ENCODE measurements around the gene FOXK2. TPM values are rescaled to one million over a fixed set of nuclear protein-coding genes. Genes with fewer than 3 reads are reported as not detected.

The FOXK2 gene
- total RNA-seq, 2 donors from 2014 or later: 34.8 to 85.1 TPM

DNA sequence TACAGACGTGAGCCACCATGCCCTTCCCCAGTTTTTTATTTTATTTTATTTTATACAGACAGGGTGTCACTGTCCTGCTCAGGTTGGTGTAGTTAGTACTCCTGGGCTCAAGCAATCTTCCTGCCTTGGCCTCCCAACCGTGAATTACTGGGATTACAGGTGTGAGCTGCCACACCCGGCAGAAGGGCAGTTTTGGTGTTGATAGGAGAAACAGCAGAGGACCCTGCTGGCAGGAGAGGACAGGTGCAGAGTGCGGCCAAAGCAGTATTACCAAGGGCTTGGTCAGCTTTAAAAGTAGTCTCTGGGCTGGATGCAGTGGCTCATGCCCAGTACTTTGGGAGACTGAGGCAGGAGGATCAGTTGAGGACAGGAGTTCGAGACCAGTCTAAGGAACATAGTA, 22.9 kb downstream of the FOXK2 start:
- Histone ChIP-seq H3K4me1 (ENCODE audit: control insufficient read depth in 1 of 2, low read depth in 2 of 2) (peaks cover 21 to 51% of the 10 kb centered on the region in 2 donors), H3K27ac (no peak overlapping the region), H3K27me3 (replicated peaks; ENCODE audit: insufficient read depth) (no peaks in the 10 kb centered on the region), H3K36me3 (no peaks in the 10 kb centered on the region), H3K9me3 (no peaks in the 10 kb centered on the region), H3K4me3 (no peak overlapping the region)
- TF ChIP-seq CTCF (IDR thresholded peaks at IDR 0.05): no peak
- DNase-seq (ENCODE audit: low spot score): no peak
- no peak for ATAC-seq (ENCODE audit: insufficient number of reproducible peaks, low FRiP score, low read depth)

- no peak for ATAC-seq (ENCODE audit: insufficient number of reproducible peaks, low FRiP score, low read depth)
- no peaks in the 10 kb centered on the region for H3K36me3 ChIP-seq
- peak overlapping the region; percentile 62 for H3K4me3 ChIP-seq
- no peaks in the 10 kb centered on the region for H3K9me3 ChIP-seq
- no peaks in the 10 kb centered on the region for H3K27me3 ChIP-seq (replicated peaks; ENCODE audit: insufficient read depth)
- H3K27ac ChIP-seq: peak overlapping the region; percentile 69 to 79
- TF ChIP-seq CTCF (IDR thresholded peaks at IDR 0.05): no peak
- peaks cover 11 to 32% of the 10 kb centered on the region in 2 donors for H3K4me1 ChIP-seq (ENCODE audit: control insufficient read depth in 1 of 2, low read depth in 2 of 2)
- no peak for DNase-seq (ENCODE audit: low spot score)
These were observed 25.0 kb downstream of the FOXK2 start for GRCh38 chr17:82544431-82545070.

GRCh38 chr17:82545071-82545462, 25.5 kb downstream of the FOXK2 start:
- TF ChIP-seq CTCF (IDR thresholded peaks at IDR 0.05): no peak
- Histone ChIP-seq H3K27me3 (replicated peaks; ENCODE audit: insufficient read depth) (no peaks in the 10 kb centered on the region), H3K27ac (peak overlapping the region; percentile 69 to 79), H3K4me3 (peak overlapping the region; percentile 62), H3K9me3 (no peaks in the 10 kb centered on the region), H3K4me1 (ENCODE audit: control insufficient read depth in 1 of 2, low read depth in 2 of 2) (peaks cover 11 to 32% of the 10 kb centered on the region in 2 donors), H3K36me3 (no peaks in the 10 kb centered on the region)
- ATAC-seq (ENCODE audit: insufficient number of reproducible peaks, low FRiP score, low read depth) (no peak), DNase-seq (ENCODE audit: low spot score) (no peak)

GRCh38 chr17:82547981-82548380, 28.4 kb downstream of the FOXK2 start:
- H3K4me1 ChIP-seq (ENCODE audit: control insufficient read depth in 1 of 2, low read depth in 2 of 2): peaks cover 23 to 43% of the 10 kb centered on the region in 2 donors
- H3K4me3 ChIP-seq: no peak overlapping the region
- no peak for TF ChIP-seq CTCF (IDR thresholded peaks at IDR 0.05)
- no peaks in the 10 kb centered on the region for H3K36me3 ChIP-seq
- H3K9me3 ChIP-seq: no peaks in the 10 kb centered on the region
- DNase-seq (ENCODE audit: low spot score) (no peak), ATAC-seq (ENCODE audit: insufficient number of reproducible peaks, low FRiP score, low read depth) (no peak)
- H3K27ac ChIP-seq: no peak overlapping the region
- no peaks in the 10 kb centered on the region for H3K27me3 ChIP-seq (replicated peaks; ENCODE audit: insufficient read depth)

DNA sequence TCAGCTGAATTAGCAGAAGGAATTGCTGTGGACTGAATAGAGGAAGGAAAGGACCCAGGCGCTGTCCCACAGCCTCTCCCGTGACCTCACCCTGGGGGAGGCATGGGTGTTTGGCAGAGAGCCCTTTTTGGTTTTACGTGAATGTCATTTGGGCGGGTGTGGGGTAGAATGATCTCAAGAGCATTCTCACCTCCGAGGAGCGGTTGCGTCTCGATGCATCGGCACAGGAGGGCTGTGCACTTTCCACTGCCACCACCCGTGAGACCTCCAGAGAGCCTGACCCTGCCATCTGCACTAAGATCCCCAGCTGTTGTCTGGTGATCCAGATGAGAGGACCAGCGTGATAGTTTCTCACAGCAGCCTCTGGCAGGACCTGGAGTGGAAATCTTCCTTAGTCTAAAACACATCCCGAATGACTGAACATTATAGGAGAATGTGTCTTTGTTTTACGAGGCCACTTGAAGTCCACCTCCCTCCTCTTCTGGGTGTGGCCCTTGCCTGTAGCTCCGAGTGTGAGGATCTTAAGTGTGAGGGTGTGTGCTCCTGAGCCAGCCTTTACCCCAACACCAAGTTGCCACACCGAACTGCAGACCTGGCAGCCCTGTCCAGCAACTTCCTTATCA, 29.3 kb downstream of the FOXK2 start:
- Histone ChIP-seq H3K27me3 (replicated peaks; ENCODE audit: insufficient read depth) (no peaks in the 10 kb centered on the region), H3K36me3 (no peaks in the 10 kb centered on the region), H3K4me3 (no peak overlapping the region), H3K27ac (no peak overlapping the region), H3K9me3 (no peaks in the 10 kb centered on the region), H3K4me1 (ENCODE audit: control insufficient read depth in 1 of 2, low read depth in 2 of 2) (peaks cover 31 to 44% of the 10 kb centered on the region in 2 donors)
- TF ChIP-seq CTCF (IDR thresholded peaks at IDR 0.05): no peak
- DNase-seq (ENCODE audit: low spot score) (no peak), ATAC-seq (ENCODE audit: insufficient number of reproducible peaks, low FRiP score, low read depth) (no peak)

Measured in thoracic aorta (tissue), 2 donors.